K562 (cell line): Measurements from ENCODE around the gene RAB13. TPM values are rescaled to one million over a fixed set of nuclear protein-coding genes. Genes with fewer than 3 reads are reported as not detected.

ENCODE experiments used
- ATF1 ChIP-seq, 2 experiments: fragments of 450-650 bp in 1 of 2; IDR thresholded peaks; 2 replicates each; pipeline ENCODE4 v1.6.1; 2016; ENCODE audit warnings: missing compliant biosample characterization in 1 of 2, missing genetic modification characterization in 1 of 2
- ATF7 ChIP-seq: fragments of 450-650 bp; IDR thresholded peaks from 2 replicates; pipeline ENCODE4 v1.7.1; 2014; ENCODE audit warnings: mild to moderate bottlenecking, moderate library complexity
- CHCHD3 ChIP-seq: fragments of 250-450 bp; sonication (Bioruptor Pico); IDR thresholded peaks from 2 replicates; pipeline ENCODE4 v2.1.2; 2022; ENCODE audit warnings: mild to moderate bottlenecking
- DMBX1 ChIP-seq: fragments of 250-450 bp; sonication (Bioruptor Pico); IDR thresholded peaks from 2 replicates; pipeline ENCODE4 v1.8.0; 2022; ENCODE audit warnings: inconsistent platforms, mild to moderate bottlenecking, moderate library complexity, borderline replicate concordance
- EP300 ChIP-seq: IDR thresholded peaks from 2 replicates; pipeline ENCODE4 v1.6.1; 2012; ENCODE audit warnings: low read length, improper control_type of control experiment
- FOXJ2 ChIP-seq: fragments of 200-800 bp; sonication (Bioruptor generic); IDR thresholded peaks from 2 replicates; pipeline ENCODE4 v1.6.1; 2016; ENCODE audit warnings: missing genetic modification characterization, missing compliant biosample characterization
- JUND ChIP-seq, 2 experiments: IDR thresholded peaks; 2 replicates in 1 of 2; 3 replicates in 1 of 2; pipeline ENCODE4 v1.6.1; 2011; ENCODE audit warnings: borderline replicate concordance in 2 of 2, low read depth in 2 of 2, low read length in 2 of 2, improper control_type of control experiment in 1 of 2, missing biosample characterization in 1 of 2, missing genetic modification characterization in 1 of 2, missing genetic modification reagents in 1 of 2
- MAX ChIP-seq: sonication (generic); formaldehyde crosslinking; IDR thresholded peaks from 2 replicates; pipeline ENCODE4 v1.9.0; 2022; ENCODE audit warnings: mild to moderate bottlenecking, missing genetic modification reagents
- MBD2 ChIP-seq: sonication (generic); IDR thresholded peaks from 2 replicates; pipeline ENCODE4 v1.6.1; 2016; ENCODE audit warnings: low read depth, borderline replicate concordance
- MTF1 ChIP-seq: fragments of 250-450 bp; sonication (Bioruptor Pico); IDR thresholded peaks from 2 replicates; pipeline ENCODE4 v1.9.0; 2021; ENCODE audit warnings: moderate library complexity, mild to moderate bottlenecking, inconsistent platforms, borderline replicate concordance
- MYC ChIP-seq, 2 experiments: fragments of 250-450 bp in 1 of 2; sonication (Bioruptor Pico) in 1 of 2; IDR thresholded peaks; 2 replicates each; pipeline versions ENCODE4 v1.5.1 to v1.6.1; 2012 to 2021; ENCODE audit warnings: low read depth in 2 of 2, borderline replicate concordance in 1 of 2, improper control_type of control experiment in 1 of 2, low read length in 1 of 2, mild to moderate bottlenecking in 1 of 2, moderate library complexity in 1 of 2
- NR2F6 ChIP-seq: fragments of 450-650 bp; formaldehyde crosslinking; IDR thresholded peaks from 2 replicates; pipeline ENCODE4 v1.4.0; 2020; ENCODE audit warnings: mild to moderate bottlenecking
- NR4A1 ChIP-seq, 2 experiments: fragments of 250-450 bp in 1 of 2; fragments of 450-650 bp in 1 of 2; sonication (Bioruptor Pico) in 1 of 2; IDR thresholded peaks; 2 replicates each; pipeline versions ENCODE4 v1.4.0 to v1.6.1; 2016 to 2020; ENCODE audit warnings: mild to moderate bottlenecking in 2 of 2, missing compliant biosample characterization in 1 of 2, missing genetic modification characterization in 1 of 2, moderate library complexity in 1 of 2
- POLR2A ChIP-seq: fragments of 450-650 bp; conservative IDR thresholded peaks from 2 replicates; pipeline ENCODE4 v1.6.1; 2016
- SMARCA5 ChIP-seq: fragments of 450-650 bp; IDR thresholded peaks from 2 replicates; pipeline ENCODE4 v1.6.1; 2016
- STAT5A ChIP-seq: IDR thresholded peaks from 2 replicates; pipeline ENCODE4 v1.6.1; 2012; ENCODE audit warnings: low read length, inconsistent platforms, borderline replicate concordance
- WHSC1 ChIP-seq: IDR thresholded peaks from one replicate; pipeline ENCODE4 v1.6.1; 2012; ENCODE audit warnings: low read length, control low read depth, inconsistent platforms
- ZNF12 ChIP-seq: sonication (generic); formaldehyde crosslinking; IDR thresholded peaks from 2 replicates; pipeline ENCODE4 v1.4.0; 2020; ENCODE audit warnings: mild to moderate bottlenecking, missing genetic modification reagents
- ZNF121 ChIP-seq: sonication (generic); formaldehyde crosslinking; conservative IDR thresholded peaks from 2 replicates; pipeline ENCODE4 v1.8.0; 2022; ENCODE audit warnings: missing genetic modification reagents
- ZNF143 ChIP-seq: sonication (generic); formaldehyde crosslinking; IDR thresholded peaks from 2 replicates; pipeline ENCODE4 v1.9.0; 2022; ENCODE audit warnings: mild to moderate bottlenecking, missing genetic modification reagents
- ZNF175 ChIP-seq: fragments of 200-800 bp; sonication (Bioruptor generic); IDR thresholded peaks from 2 replicates; pipeline ENCODE4 v1.6.1; 2016; ENCODE audit warnings: low read depth, mild to moderate bottlenecking, missing genetic modification characterization, missing compliant biosample characterization
- ZNF41 ChIP-seq: fragments of 250-450 bp; sonication (Bioruptor Pico); conservative IDR thresholded peaks from 2 replicates; pipeline ENCODE4 v1.4.0; 2020; ENCODE audit warnings: mild to moderate bottlenecking
- polyA plus RNA-seq, 8 experiments: library from polyadenylated mRNA; depleted of rRNA in 4 of 8; stranded (reverse) in 5 of 8; unstranded in 3 of 8; fragments of >200 nt; fragmentation: Nextera tagmentation in 2 of 8; fragmentation: Illumina TruSeq in 1 of 8; extraction: Ambion mirVana in 2 of 8; extraction: Trizol in 1 of 8; gene quantifications; 2 replicates each; pipeline versions ENCODE4 v1.2.1 to v1.2.3, GENCODE V29; 2011 to 2014; ENCODE audit warnings: inconsistent platforms in 1 of 8, missing spikeins in 1 of 8
- total RNA-seq, 7 experiments: library from RNA; depleted of rRNA in 6 of 7; stranded (reverse); fragments of >200 nt in 6 of 7; fragmentation: Illumina TruSeq in 2 of 7; extraction: Trizol in 2 of 7; gene quantifications; 2 replicates each; pipeline versions ENCODE4 v1.2.1 to v1.2.3, GENCODE V29; 2011 to 2021; ENCODE audit warnings: low replicate concordance in 1 of 7
- TF ChIP-seq, protein P1 (sequence below), 2 experiments: fragments of 250-450 bp in 1 of 2; fragments of 450-650 bp in 1 of 2; sonication (Bioruptor Pico) in 1 of 2; IDR thresholded peaks; 2 replicates each; pipeline versions ENCODE4 v1.6.1 to v1.8.0; 2016 to 2021; ENCODE audit warnings: mild to moderate bottlenecking in 2 of 2, moderate library complexity in 2 of 2, missing compliant biosample characterization in 1 of 2, missing genetic modification characterization in 1 of 2
- TF ChIP-seq, protein P2 (sequence below): fragments of 250-450 bp; sonication (Bioruptor Pico); IDR thresholded peaks from 2 replicates; pipeline ENCODE4 v1.8.0; 2022; ENCODE audit warnings: inconsistent platforms

RAB13 gene
- total and polyA plus RNA-seq, 9 of the 15 experiments (the other 6 are each of a cell fraction or from before 2014, with no cell fraction given), result 22.3 to 100 (median 39.8) TPM

DNA sequence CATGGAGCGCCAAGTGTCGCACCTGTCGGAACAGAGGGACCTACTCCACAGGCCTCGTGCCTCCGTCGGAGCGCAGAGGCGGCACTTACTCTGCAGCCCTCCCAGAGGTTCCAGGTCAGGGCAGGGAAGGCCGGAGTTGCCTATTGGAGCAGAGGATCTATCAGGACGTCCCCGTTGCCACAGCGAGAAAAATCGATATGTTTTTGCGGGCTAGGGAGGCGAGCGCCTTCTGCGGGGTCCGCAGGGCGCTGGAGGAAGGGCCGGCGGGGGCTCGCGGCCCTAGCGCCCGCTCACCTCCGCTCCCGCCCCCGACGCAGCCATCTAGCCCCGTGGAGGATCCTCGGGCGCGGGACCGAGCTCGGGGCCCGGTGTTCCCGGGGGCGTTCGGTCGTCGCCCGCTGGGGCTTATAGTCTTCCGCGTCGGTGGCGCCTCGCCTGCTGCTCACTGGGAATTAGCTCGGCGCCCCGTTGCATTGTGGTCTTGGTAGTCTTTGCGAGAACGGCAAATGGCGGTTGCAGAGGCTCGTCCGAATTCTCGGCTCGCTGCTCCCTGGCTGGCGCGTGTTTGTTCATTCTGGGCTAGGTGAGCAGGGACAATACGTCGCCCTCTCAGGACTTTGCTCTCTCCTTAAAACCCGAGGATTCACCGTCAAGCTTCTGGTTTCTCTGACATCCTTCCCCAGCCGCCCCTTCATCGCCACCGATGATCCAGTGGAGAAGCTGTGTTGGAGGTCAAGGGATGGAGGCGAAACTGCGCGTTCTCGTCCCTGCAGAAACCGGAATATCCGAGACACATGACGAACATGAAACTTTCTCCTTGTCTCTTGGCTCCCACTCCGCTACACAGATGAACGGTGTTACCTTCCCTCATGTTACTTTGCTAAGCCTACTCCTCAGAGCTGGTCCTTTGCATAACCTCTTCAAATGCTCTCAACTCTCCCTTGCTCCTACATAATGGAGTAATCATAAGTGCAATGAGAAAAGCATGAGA, 8.6 kb downstream of the RAB13 start, which contains the start of gene JTB (continued):
- TF ChIP-seq ZNF143 (CRISPR knock-in tag), result peak; percentile 92
- TF ChIP-seq DMBX1, result peak; percentile 15; the same call in 1 of the 2 replicates
- peak; percentile 76 for TF ChIP-seq MBD2
- peak; percentile 35; the same call in 1 of the 2 replicates for TF ChIP-seq ATF7
- TF ChIP-seq WHSC1, result no peak
- TF ChIP-seq STAT5A, result no peak
- TF ChIP-seq, protein P1, sequence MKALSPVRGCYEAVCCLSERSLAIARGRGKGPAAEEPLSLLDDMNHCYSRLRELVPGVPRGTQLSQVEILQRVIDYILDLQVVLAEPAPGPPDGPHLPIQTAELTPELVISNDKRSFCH (CRISPR knock-in tag; IDR thresholded peaks at IDR 0.05), result no peak
- TF ChIP-seq, protein P1 (tag; IDR thresholded peaks at IDR 0.05), result no peak; the same call in 1 of the 2 replicates
- TF ChIP-seq JUND (IDR thresholded peaks at IDR 0.05; ENCODE audit: borderline replicate concordance, low read depth, low read length), result no peak; the same call in 1 of the 2 replicates
- TF ChIP-seq JUND (tag; IDR thresholded peaks at IDR 0.05; ENCODE audit: borderline replicate concordance, low read depth, low read length), result 0 out of 3 replicates have a peak, but pooled peaks have one; percentile 23
- TF ChIP-seq ZNF121 (CRISPR knock-in tag), result no peak
- no peak for TF ChIP-seq MTF1 (CRISPR knock-in tag)
- TF ChIP-seq NR2F6 (CRISPR knock-in tag), result 0 out of 2 replicates have a peak, but pooled peaks have one; percentile 4
- TF ChIP-seq MAX (CRISPR knock-in tag), result peak; percentile 87
- TF ChIP-seq, protein P2, sequence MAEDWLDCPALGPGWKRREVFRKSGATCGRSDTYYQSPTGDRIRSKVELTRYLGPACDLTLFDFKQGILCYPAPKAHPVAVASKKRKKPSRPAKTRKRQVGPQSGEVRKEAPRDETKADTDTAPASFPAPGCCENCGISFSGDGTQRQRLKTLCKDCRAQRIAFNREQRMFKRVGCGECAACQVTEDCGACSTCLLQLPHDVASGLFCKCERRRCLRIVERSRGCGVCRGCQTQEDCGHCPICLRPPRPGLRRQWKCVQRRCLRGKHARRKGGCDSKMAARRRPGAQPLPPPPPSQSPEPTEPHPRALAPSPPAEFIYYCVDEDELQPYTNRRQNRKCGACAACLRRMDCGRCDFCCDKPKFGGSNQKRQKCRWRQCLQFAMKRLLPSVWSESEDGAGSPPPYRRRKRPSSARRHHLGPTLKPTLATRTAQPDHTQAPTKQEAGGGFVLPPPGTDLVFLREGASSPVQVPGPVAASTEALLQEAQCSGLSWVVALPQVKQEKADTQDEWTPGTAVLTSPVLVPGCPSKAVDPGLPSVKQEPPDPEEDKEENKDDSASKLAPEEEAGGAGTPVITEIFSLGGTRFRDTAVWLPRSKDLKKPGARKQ (CRISPR knock-in tag), result no peak
- peak; percentile 8; the same call in 1 of the 2 replicates for TF ChIP-seq MYC (IDR thresholded peaks at IDR 0.05; ENCODE audit: low read depth, low read length)
- TF ChIP-seq MYC (CRISPR knock-in tag; IDR thresholded peaks at IDR 0.05; ENCODE audit: borderline replicate concordance, low read depth), result no peak; the same call in 1 of the 2 replicates
- TF ChIP-seq NR4A1 (CRISPR knock-in tag; IDR thresholded peaks at IDR 0.05), result 0 out of 2 replicates have a peak, but pooled peaks have one; percentile 12
- no peak for TF ChIP-seq NR4A1 (tag; IDR thresholded peaks at IDR 0.05)
- TF ChIP-seq CHCHD3 (CRISPR knock-in tag), result peak; percentile 81; the same call in 1 of the 2 replicates
- TF ChIP-seq FOXJ2, result no peak; the same call in 1 of the 2 replicates
- TF ChIP-seq ZNF175 (CRISPR knock-in tag), result 0 out of 2 replicates have a peak, but pooled peaks have one; percentile 30
- no peak for TF ChIP-seq ZNF41 (CRISPR knock-in tag)
- peak; percentile 22; the same call in 1 of the 2 replicates for TF ChIP-seq EP300
- peak; percentile 83 for TF ChIP-seq POLR2A
- no peak; the same call in 1 of the 2 replicates for TF ChIP-seq ATF1 (CRISPR knock-in tag; IDR thresholded peaks at IDR 0.05)
- TF ChIP-seq ATF1 (tag; IDR thresholded peaks at IDR 0.05), result peak; percentile 81
- TF ChIP-seq ZNF12, result 0 out of 2 replicates have a peak, but pooled peaks have one; percentile 7
- TF ChIP-seq SMARCA5, result 0 out of 2 replicates have a peak, but pooled peaks have one; percentile 6
